Neural cell (in vitro differentiated cells): Measurements from ENCODE around the gene TCFL5. TPM values are rescaled to one million over a fixed set of nuclear protein-coding genes. Genes with fewer than 3 reads are reported as not detected.
A peak's percentile ranks its signal among the peaks of the same experiment; 100 is the strongest.

Source experiments
- H2AFZ ChIP-seq: fragments of 200-600, 300-800 bp; sonication (generic), shearing (Covaris generic); 2 replicates; pipeline ENCODE4 v1.6.0; 2014; ENCODE audit warnings: low read depth, mild to moderate bottlenecking, antibody characterized with exemption, low read length, moderate library complexity
- H3F3A ChIP-seq: fragments of 200-600 bp; shearing (Covaris generic); 2 replicates; pipeline ENCODE4 v1.6.1; 2016; ENCODE audit warnings: mild to moderate bottlenecking, moderate library complexity, mixed read lengths, antibody characterized with exemption, low read length; ENCODE audit not compliant: insufficient read depth, poor library complexity, severe bottlenecking
- H3K27ac ChIP-seq: fragments of 200-600, 300-800 bp; sonication (generic), shearing (Covaris generic); 2 replicates; pipeline ENCODE4 v1.5.1; 2014; ENCODE audit warnings: mild to moderate bottlenecking, low read length, moderate library complexity
- H3K27me3 ChIP-seq: fragments of 300-800, 200-600 bp; sonication (generic), shearing (Covaris generic); 2 replicates; pipeline ENCODE4 v1.6.0; 2014; ENCODE audit warnings: mild to moderate bottlenecking, low read depth, low read length, moderate library complexity; ENCODE audit not compliant: insufficient read depth
- H3K36me3 ChIP-seq: fragments of 300-800, 200-600 bp; sonication (generic), shearing (Covaris generic); 2 replicates; pipeline ENCODE4 v1.5.1; 2014; ENCODE audit warnings: mild to moderate bottlenecking, antibody characterized with exemption, low read length, moderate library complexity; ENCODE audit not compliant: insufficient read depth
- H3K4me2 ChIP-seq: fragments of 300-800, 200-600 bp; sonication (generic), shearing (Covaris generic); 2 replicates; pipeline ENCODE4 v1.6.0; 2014; ENCODE audit warnings: mild to moderate bottlenecking, low read length
- H3K4me3 ChIP-seq: fragments of 300-800, 200-600 bp; sonication (generic), shearing (Covaris generic); 2 replicates; pipeline ENCODE4 v1.5.1; 2014; ENCODE audit warnings: mild to moderate bottlenecking, low read length, moderate library complexity
- H3K79me2 ChIP-seq: fragments of 200-600 bp; shearing (Covaris generic); replicated peaks from 2 replicates; pipeline ENCODE4 v1.6.0; 2014; ENCODE audit warnings: mild to moderate bottlenecking, low read length, moderate library complexity; ENCODE audit not compliant: insufficient read depth
- H3K9ac ChIP-seq: fragments of 300-800, 200-600 bp; sonication (generic), shearing (Covaris generic); 2 replicates; pipeline ENCODE4 v1.6.1; 2016; ENCODE audit warnings: mild to moderate bottlenecking, low read length, mixed read lengths
- H3K9me2 ChIP-seq: fragments of 200-600 bp; shearing (Covaris generic); 2 replicates; pipeline ENCODE4 v1.6.1; 2016; ENCODE audit warnings: mild to moderate bottlenecking, low read length, mixed read lengths; ENCODE audit not compliant: insufficient read depth
- H3K9me3 ChIP-seq: fragments of 200-600, 300-800 bp; sonication (generic), shearing (Covaris generic); 2 replicates; pipeline ENCODE4 v1.6.1; 2016; ENCODE audit warnings: mild to moderate bottlenecking, mixed run types, low read length, moderate library complexity, mixed read lengths
- H4K20me1 ChIP-seq: fragments of 200-600 bp; shearing (Covaris generic); 2 replicates; pipeline ENCODE4 v1.6.1; 2016; ENCODE audit warnings: mild to moderate bottlenecking, mixed run types; ENCODE audit not compliant: insufficient read depth
- CTCF ChIP-seq: fragments of 450-650 bp; IDR thresholded peaks from 2 replicates; pipeline ENCODE4 v1.5.1; 2014; ENCODE audit warnings: antibody characterized with exemption, mild to moderate bottlenecking, moderate library complexity; ENCODE audit not compliant: poor library complexity, severe bottlenecking
- EP300 ChIP-seq: fragments of 450-650 bp; conservative IDR thresholded peaks from 2 replicates; pipeline ENCODE4 v1.6.1; 2014; ENCODE audit warnings: antibody characterized with exemption, mild to moderate bottlenecking, moderate library complexity; ENCODE audit not compliant: poor library complexity, severe bottlenecking
- EZH2 ChIP-seq: fragments of 200-600, 300-800 bp; shearing (Covaris generic), sonication (generic); IDR thresholded peaks from 2 replicates; pipeline ENCODE4 v1.6.1; 2014; ENCODE audit warnings: antibody characterized with exemption, low read length, borderline replicate concordance, mild to moderate bottlenecking; ENCODE audit not compliant: insufficient read depth, poor library complexity, severe bottlenecking
- MXI1 ChIP-seq: fragments of 450-650 bp; conservative IDR thresholded peaks from 2 replicates; pipeline ENCODE4 v1.6.1; 2014; ENCODE audit warnings: antibody characterized with exemption, mild to moderate bottlenecking; ENCODE audit not compliant: poor library complexity, severe bottlenecking
- POLR2AphosphoS5 ChIP-seq: IDR thresholded peaks from 2 replicates; pipeline ENCODE4 v1.6.1; 2012
- RAD21 ChIP-seq: fragments of 450-650 bp; conservative IDR thresholded peaks from 2 replicates; pipeline ENCODE4 v1.6.1; 2014; ENCODE audit warnings: antibody characterized with exemption, mild to moderate bottlenecking, moderate library complexity
- SMC3 ChIP-seq: fragments of 450-650 bp; conservative IDR thresholded peaks from 2 replicates; pipeline ENCODE4 v1.6.1; 2014; ENCODE audit warnings: antibody characterized with exemption, mild to moderate bottlenecking, moderate library complexity; ENCODE audit not compliant: poor library complexity
- TAF1 ChIP-seq: IDR thresholded peaks from 2 replicates; pipeline ENCODE4 v1.6.1; 2012; ENCODE audit warnings: low read depth
- polyA plus RNA-seq: library from polyadenylated mRNA; depleted of rRNA; stranded (reverse); fragments of >200 nt; gene quantifications from 2 replicates; pipeline ENCODE4 v1.2.3, GENCODE V29; 2014
- TF ChIP-seq, protein P1 (sequence below): IDR thresholded peaks from 2 replicates; pipeline ENCODE4 v1.6.1; 2012; ENCODE audit warnings: borderline replicate concordance

The TCFL5 gene
- polyA plus RNA-seq, 1 donor from 2014 or later = 9.8 TPM

- Histone ChIP-seq H3K27ac (no peak overlapping the region), H3K36me3 (no peaks in the 10 kb centered on the region), H3K9me3 (no peaks in the 10 kb centered on the region), H3F3A (no peaks in the 10 kb centered on the region), H3K79me2 (no peaks in the 10 kb centered on the region), H3K4me2 (no peak overlapping the region), H3K4me3 (no peak overlapping the region), H3K9ac (no peak overlapping the region), H4K20me1 (no peaks in the 10 kb centered on the region), H3K9me2 (no peaks in the 10 kb centered on the region), H3K27me3 (peaks cover 2% of the 10 kb centered on the region), H2AFZ (no peak overlapping the region)
- TF ChIP-seq CTCF (peak; percentile 19), EZH2 (no peak)
These were observed 38.6 kb downstream of the TCFL5 start for GRCh38 chr20:62822788-62823651.

- Histone ChIP-seq H3K36me3 (no peaks in the 10 kb centered on the region), H4K20me1 (no peaks in the 10 kb centered on the region), H3K4me2 (no peak overlapping the region), H3K27ac (no peak overlapping the region), H3K27me3 (peaks cover 9% of the 10 kb centered on the region), H3K79me2 (no peaks in the 10 kb centered on the region), H3K9ac (no peak overlapping the region), H3K4me3 (no peak overlapping the region), H2AFZ (no peak overlapping the region), H3F3A (no peaks in the 10 kb centered on the region), H3K9me3 (no peaks in the 10 kb centered on the region), H3K9me2 (no peaks in the 10 kb centered on the region)
- TF ChIP-seq POLR2AphosphoS5 = no peak
- TF ChIP-seq SMC3 = no peak
- TF ChIP-seq TAF1 = no peak
- no peak for TF ChIP-seq RAD21
- no peak for TF ChIP-seq MXI1
- TF ChIP-seq, protein P1, sequence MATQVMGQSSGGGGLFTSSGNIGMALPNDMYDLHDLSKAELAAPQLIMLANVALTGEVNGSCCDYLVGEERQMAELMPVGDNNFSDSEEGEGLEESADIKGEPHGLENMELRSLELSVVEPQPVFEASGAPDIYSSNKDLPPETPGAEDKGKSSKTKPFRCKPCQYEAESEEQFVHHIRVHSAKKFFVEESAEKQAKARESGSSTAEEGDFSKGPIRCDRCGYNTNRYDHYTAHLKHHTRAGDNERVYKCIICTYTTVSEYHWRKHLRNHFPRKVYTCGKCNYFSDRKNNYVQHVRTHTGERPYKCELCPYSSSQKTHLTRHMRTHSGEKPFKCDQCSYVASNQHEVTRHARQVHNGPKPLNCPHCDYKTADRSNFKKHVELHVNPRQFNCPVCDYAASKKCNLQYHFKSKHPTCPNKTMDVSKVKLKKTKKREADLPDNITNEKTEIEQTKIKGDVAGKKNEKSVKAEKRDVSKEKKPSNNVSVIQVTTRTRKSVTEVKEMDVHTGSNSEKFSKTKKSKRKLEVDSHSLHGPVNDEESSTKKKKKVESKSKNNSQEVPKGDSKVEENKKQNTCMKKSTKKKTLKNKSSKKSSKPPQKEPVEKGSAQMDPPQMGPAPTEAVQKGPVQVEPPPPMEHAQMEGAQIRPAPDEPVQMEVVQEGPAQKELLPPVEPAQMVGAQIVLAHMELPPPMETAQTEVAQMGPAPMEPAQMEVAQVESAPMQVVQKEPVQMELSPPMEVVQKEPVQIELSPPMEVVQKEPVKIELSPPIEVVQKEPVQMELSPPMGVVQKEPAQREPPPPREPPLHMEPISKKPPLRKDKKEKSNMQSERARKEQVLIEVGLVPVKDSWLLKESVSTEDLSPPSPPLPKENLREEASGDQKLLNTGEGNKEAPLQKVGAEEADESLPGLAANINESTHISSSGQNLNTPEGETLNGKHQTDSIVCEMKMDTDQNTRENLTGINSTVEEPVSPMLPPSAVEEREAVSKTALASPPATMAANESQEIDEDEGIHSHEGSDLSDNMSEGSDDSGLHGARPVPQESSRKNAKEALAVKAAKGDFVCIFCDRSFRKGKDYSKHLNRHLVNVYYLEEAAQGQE = no peak
- TF ChIP-seq EP300 = no peak
- no peak for TF ChIP-seq EZH2
- no peak for TF ChIP-seq CTCF
These were observed 39.3 kb downstream of the TCFL5 start for GRCh38 chr20:62822239-62822787.
